Endothelial cell of umbilical vein (primary cell): ENCODE measurements around the gene MAPK8IP3. TPM values are rescaled to one million over a fixed set of nuclear protein-coding genes. Genes with fewer than 3 reads are reported as not detected.

Source experiments
- BruUV-seq: library from RNA; stranded (reverse); fragments of 400-500 nt; replicated peaks from 2 replicates; lab custom pipeline; 2021; lab: Mats Ljungman, UMichigan
- CTCF ChIA-PET: fragments of 300-600, 350-600 bp; sonication (Branson Sonifier 250); formaldehyde crosslinking; loops from one replicate; lab custom pipeline; 2021; ENCODE audit warnings: antibody characterized with exemption, inconsistent platforms; lab: Charles Lee
- POLR2A ChIA-PET: fragments of 300-600, 350-600 bp; sonication (Branson Sonifier 250); formaldehyde crosslinking; loops from one replicate; lab custom pipeline; 2021; ENCODE audit warnings: antibody characterized with exemption, inconsistent platforms; lab: Charles Lee
- DNase-seq: peaks from one replicate; pipeline ENCODE4 v3.0.0-alpha.2; 2011; ENCODE audit warnings: low read depth, low spot score
- FAIRE-seq: peaks from 2 replicates; lab custom pipeline; 2011; peaks lifted over from hg19 to GRCh38; lab: Jason Lieb, UNC
- H2AFZ ChIP-seq: 2 replicates; pipeline ENCODE4 v1.6.0; 2012; ENCODE audit warnings: low read depth, low read length, control low read depth, inconsistent platforms
- H3K27ac ChIP-seq: 2 replicates; pipeline ENCODE4 v1.5.1; 2011; ENCODE audit warnings: low read depth, mild to moderate bottlenecking, control low read depth, low read length, moderate library complexity; ENCODE audit not compliant: insufficient read depth
- H3K27me3 ChIP-seq, 2 experiments: 2 replicates each; pipeline versions ENCODE4 v1.6.0 to v1.6.1; 2011; ENCODE audit warnings: low read length in 2 of 2, mixed read lengths in 1 of 2; ENCODE audit not compliant: control insufficient read depth in 2 of 2, insufficient read depth in 2 of 2
- H3K36me3 ChIP-seq, 2 experiments: 2 replicates in 1 of 2; 3 replicates in 1 of 2; pipeline ENCODE4 v1.5.1; 2011; ENCODE audit warnings: low read length in 2 of 2, mild to moderate bottlenecking in 1 of 2, moderate library complexity in 1 of 2; ENCODE audit not compliant: control insufficient read depth in 2 of 2, insufficient read depth in 2 of 2; ENCODE audit errors: extremely low read depth in 1 of 2
- H3K4me1 ChIP-seq: 3 replicates; pipeline ENCODE4 v1.5.1; 2011; ENCODE audit warnings: mild to moderate bottlenecking, low read length; ENCODE audit not compliant: control insufficient read depth, insufficient read depth; ENCODE audit errors: extremely low read depth
- H3K4me2 ChIP-seq: 2 replicates; pipeline ENCODE4 v1.6.1; 2011; ENCODE audit warnings: low read length, control low read depth, mixed read lengths; ENCODE audit not compliant: insufficient read depth
- H3K4me3 ChIP-seq, 3 experiments: fragments of 200-600 bp in 1 of 3; sonication (generic), shearing (Covaris generic) in 1 of 3; replicated peaks in 1 of 3; 2 replicates each; pipeline ENCODE4 v1.5.1; 2011 to 2016; ENCODE audit warnings: control low read depth in 3 of 3, low read length in 3 of 3, mild to moderate bottlenecking in 2 of 3, inconsistent platforms in 1 of 3, low read depth in 1 of 3, moderate library complexity in 1 of 3; ENCODE audit not compliant: insufficient read depth in 1 of 3
- H3K79me2 ChIP-seq: 2 replicates; pipeline ENCODE4 v1.6.0; 2012; ENCODE audit warnings: low read length, inconsistent platforms; ENCODE audit not compliant: control insufficient read depth, insufficient read depth
- H3K9ac ChIP-seq: replicated peaks from 2 replicates; pipeline ENCODE3; 2011; ENCODE audit warnings: low read length, control low read depth; ENCODE audit not compliant: insufficient read depth; ENCODE audit errors: extremely low read depth
- H3K9me1 ChIP-seq: replicated peaks from 3 replicates; pipeline ENCODE4 v1.6.0; 2011; ENCODE audit warnings: mild to moderate bottlenecking, low read length; ENCODE audit not compliant: control insufficient read depth, insufficient read depth; ENCODE audit errors: extremely low read depth
- H3K9me3 ChIP-seq: replicated peaks from 2 replicates; pipeline ENCODE4 v1.5.1; 2012; ENCODE audit warnings: low read length, inconsistent platforms; ENCODE audit not compliant: control insufficient read depth, insufficient read depth
- H4K20me1 ChIP-seq: replicated peaks from 2 replicates; pipeline ENCODE3; 2011; ENCODE audit warnings: mild to moderate bottlenecking, low read length; ENCODE audit not compliant: control insufficient read depth, insufficient read depth; ENCODE audit errors: extremely low read depth
- CTCF ChIP-seq, 2 donors: IDR thresholded peaks; 1 replicate in 1 of 2; 2 replicates in 1 of 2; pipeline ENCODE4 v1.5.1; 2011; ENCODE audit warnings: low read length in 2 of 2, mild to moderate bottlenecking in 2 of 2, moderate library complexity in 2 of 2, control low read depth in 1 of 2, inconsistent platforms in 1 of 2, low read depth in 1 of 2; ENCODE audit not compliant: insufficient read depth in 1 of 2; ENCODE audit errors: extremely low read depth in 1 of 2
- EZH2 ChIP-seq: IDR thresholded peaks from 2 replicates; pipeline ENCODE4 v1.6.1; 2012; ENCODE audit warnings: borderline replicate concordance, low read depth, mild to moderate bottlenecking, moderate library complexity, low read length, inconsistent platforms; ENCODE audit not compliant: severe bottlenecking
- FOS ChIP-seq: IDR thresholded peaks from 2 replicates; pipeline ENCODE4 v1.6.1; 2011; ENCODE audit warnings: mild to moderate bottlenecking, low read length, moderate library complexity, borderline replicate concordance; ENCODE audit not compliant: insufficient read depth
- GATA2 ChIP-seq: IDR thresholded peaks from 2 replicates; pipeline ENCODE4 v1.7.0; 2011; ENCODE audit warnings: low read depth, mild to moderate bottlenecking, moderate library complexity, mixed read lengths, low read length; ENCODE audit not compliant: insufficient read length, insufficient read depth
- JUN ChIP-seq: IDR thresholded peaks from 2 replicates; pipeline ENCODE4 v1.6.1; 2011; ENCODE audit warnings: borderline replicate concordance, low read depth; ENCODE audit not compliant: insufficient read length, insufficient read depth
- MAX ChIP-seq: IDR thresholded peaks from 2 replicates; pipeline ENCODE4 v1.6.1; 2011; ENCODE audit not compliant: insufficient read depth, insufficient read length
- MYC ChIP-seq: IDR thresholded peaks from one replicate; pipeline ENCODE4 v1.6.1; 2011; ENCODE audit warnings: mild to moderate bottlenecking, low read depth, low read length
- POLR2A ChIP-seq: IDR thresholded peaks from 2 replicates; pipeline ENCODE4 v1.6.1; 2012; ENCODE audit warnings: low read depth, mild to moderate bottlenecking, control low read depth, low read length
- POLR2AphosphoS5 ChIP-seq: IDR thresholded peaks from 2 replicates; pipeline ENCODE4 v1.6.1; 2012; ENCODE audit warnings: low read depth, mild to moderate bottlenecking, control low read depth, low read length, moderate library complexity; ENCODE audit not compliant: insufficient read depth
- dilution Hi-C: fragments of 300-500 bp; cut with MboI; formaldehyde crosslinking; loops from one replicate; pipeline ENCODE4 v1.15.0; 2019; ENCODE audit warnings: low sequenced_read_pairs; ENCODE audit not compliant: extremely low pct_ligation_motif_present
- intact Hi-C: fragments of 100-400 bp; cut with micrococcal nuclease; formaldehyde crosslinking; loops from one replicate; pipeline ENCODE4 v1.10.0; 2022
- polyA plus RNA-seq, 4 experiments: library from polyadenylated mRNA; depleted of rRNA in 3 of 4; stranded (reverse) in 3 of 4; unstranded in 1 of 4; fragments of >200 nt; gene quantifications; 2 replicates each; pipeline versions ENCODE4 v1.2.1 to v1.2.3, GENCODE V29; 2011 to 2012; ENCODE audit warnings: missing spikeins in 1 of 4
- total RNA-seq: library from RNA; stranded (reverse); gene quantifications from 2 replicates; pipeline ENCODE4 v1.2.3, GENCODE V29; 2021

Gene MAPK8IP3
- total and polyA plus RNA-seq, 2 donors (not counting 3 experiments of a cell fraction or from before 2014, with no cell fraction given), result 40.7 to 92.2 TPM

GRCh38 chr16:1731603-1732002, 25.6 kb downstream of the MAPK8IP3 start:
- Histone ChIP-seq H3K36me3 (peaks cover 0 to 45% of the 10 kb centered on the region in 2 experiments), H3K9ac (no peak overlapping the region), H3K4me2 (no peak overlapping the region), H3K4me3 (no peak overlapping the region), H4K20me1 (no peaks in the 10 kb centered on the region), H3K9me1 (no peaks in the 10 kb centered on the region), H2AFZ (no peak overlapping the region), H3K79me2 (no peaks in the 10 kb centered on the region), H3K4me1 (no peaks in the 10 kb centered on the region), H3K27ac (no peak overlapping the region), H3K9me3 (no peaks in the 10 kb centered on the region), H3K27me3 (no peaks in the 10 kb centered on the region)
- dilution Hi-C loops (no loop called here), intact Hi-C loops (no loop called here)
- no peak for FAIRE-seq
- ChIA-PET CTCF (interaction anchor here (1.5 kb wide), 1 partner anchor 237 kb away, joined by 3 read pairs; no protein-coding TSS in a partner anchor), POLR2A (no interaction called here)
- DNase-seq, result no peak
- BruUV-seq, result no TSS peak
- TF ChIP-seq GATA2 (no peak), FOS (no peak), CTCF (IDR thresholded peaks at IDR 0.05; ENCODE audit: extremely low read depth in 1 of 2, insufficient read depth in 1 of 2, low read depth in 1 of 2, low read length in 2 of 2) (no peak), JUN (no peak), POLR2A (no peak), EZH2 (no peak), MYC (no peak), POLR2AphosphoS5 (no peak), MAX (no peak)
